ENCODE results near the gene BCL2L11. TPM values are rescaled to one million over a fixed set of nuclear protein-coding genes. Genes with fewer than 3 reads are reported as not detected.

The BCL2L11 gene
- total and polyA plus RNA-seq, 2 donors (not counting 3 experiments of a cell fraction or from before 2014, with no cell fraction given), result 12.9 to 26.6 TPM

GRCh38 chr2:111167076-111167862 lies 46.6 kb downstream of the BCL2L11 start:
- no TSS peak for BruUV-seq (replicated peaks)
- POLR2A ChIA-PET, result interaction anchor here (2.1 kb wide), 1 partner anchor 46 kb away, joined by 5 read pairs; the partner anchor contains the start of gene BCL2L11

GRCh38 chr2:111167863-111168162 lies 47.1 kb downstream of the BCL2L11 start:
- FAIRE-seq (no peak), DNase-seq (ENCODE audit: low read depth, low spot score) (no peak)
- TF ChIP-seq MAX (IDR thresholded peaks at IDR 0.05; ENCODE audit: insufficient read depth, insufficient read length) (no peak), FOS (IDR thresholded peaks at IDR 0.05; ENCODE audit: borderline replicate concordance, insufficient read depth, low read length) (no peak), POLR2A (IDR thresholded peaks at IDR 0.05; ENCODE audit: low read depth, low read length) (no peak), GATA2 (IDR thresholded peaks at IDR 0.05; ENCODE audit: insufficient read depth, insufficient read length, low read depth, low read length) (no peak), EZH2 (IDR thresholded peaks at IDR 0.05; ENCODE audit: borderline replicate concordance, low read depth, low read length, severe bottlenecking) (no peak), JUN (IDR thresholded peaks at IDR 0.05; ENCODE audit: borderline replicate concordance, insufficient read depth, insufficient read length, low read depth) (no peak), MYC (IDR thresholded peaks at IDR 0.05; ENCODE audit: low read depth, low read length) (no peak), POLR2AphosphoS5 (IDR thresholded peaks at IDR 0.05; ENCODE audit: insufficient read depth, low read depth, low read length) (no peak), CTCF (IDR thresholded peaks at IDR 0.05; ENCODE audit: extremely low read depth in 1 of 2, insufficient read depth in 1 of 2, low read depth in 1 of 2, low read length in 2 of 2) (no peak)
- intact Hi-C loops (cut with micrococcal nuclease) (no loop called here), dilution Hi-C loops (cut with MboI; ENCODE audit: extremely low pct_ligation_motif_present, low sequenced_read_pairs) (no loop called here)
- no peak overlapping the region for H3K27ac ChIP-seq (ENCODE audit: insufficient read depth, low read depth, low read length)
- no TSS peak for BruUV-seq (replicated peaks)
- H3K36me3 ChIP-seq (ENCODE audit: control insufficient read depth in 2 of 2, extremely low read depth in 1 of 2, insufficient read depth in 2 of 2, low read length in 2 of 2), result peaks cover 0 to 7% of the 10 kb centered on the region in 2 experiments
- H3K9me3 ChIP-seq (replicated peaks; ENCODE audit: control insufficient read depth, insufficient read depth, low read length), result no peaks in the 10 kb centered on the region
- H3K9ac ChIP-seq (replicated peaks; ENCODE audit: extremely low read depth, insufficient read depth, low read length), result no peak overlapping the region
- H3K4me2 ChIP-seq (ENCODE audit: insufficient read depth, low read length), result no peak overlapping the region
- no peaks in the 10 kb centered on the region for H4K20me1 ChIP-seq (replicated peaks; ENCODE audit: control insufficient read depth, extremely low read depth, insufficient read depth, low read length)
- H3K4me1 ChIP-seq (ENCODE audit: control insufficient read depth, extremely low read depth, insufficient read depth, low read length), result peaks cover 17% of the 10 kb centered on the region
- H3K27me3 ChIP-seq (ENCODE audit: control insufficient read depth in 2 of 2, insufficient read depth in 2 of 2, low read length in 2 of 2), result peaks cover 7 to 32% of the 10 kb centered on the region in 2 experiments
- H3K79me2 ChIP-seq (ENCODE audit: control insufficient read depth, insufficient read depth, low read length), result no peaks in the 10 kb centered on the region
- no peak overlapping the region for H3K4me3 ChIP-seq (replicated peaks in 1 of 3; ENCODE audit: insufficient read depth in 1 of 3, low read depth in 1 of 3, low read length in 3 of 3)
- H3K9me1 ChIP-seq (replicated peaks; ENCODE audit: control insufficient read depth, extremely low read depth, insufficient read depth, low read length), result no peaks in the 10 kb centered on the region
- no peak overlapping the region for H2AFZ ChIP-seq (ENCODE audit: low read depth, low read length)
- ChIA-PET CTCF (interaction anchor here (0.6 to 1.2 kb wide), 5 partner anchors 16 to 74 kb away, joined by 3 to 4 read pairs (median 3); no protein-coding TSS in a partner anchor), POLR2A (interaction anchor here (2.1 kb wide), 1 partner anchor 47 kb away, joined by 5 read pairs; the partner anchor contains the start of gene BCL2L11)

More at GRCh38 chr2:111167076-111167862, 46.6 kb downstream of the BCL2L11 start:
- DNase-seq (ENCODE audit: low read depth, low spot score) (no peak), FAIRE-seq (no peak)
- H3K36me3 ChIP-seq (ENCODE audit: control insufficient read depth in 2 of 2, extremely low read depth in 1 of 2, insufficient read depth in 2 of 2, low read length in 2 of 2), result peaks cover 0 to 7% of the 10 kb centered on the region in 2 experiments
- H3K9me3 ChIP-seq (replicated peaks; ENCODE audit: control insufficient read depth, insufficient read depth, low read length), result no peaks in the 10 kb centered on the region
- TF ChIP-seq MAX (IDR thresholded peaks at IDR 0.05; ENCODE audit: insufficient read depth, insufficient read length) (no peak), EZH2 (IDR thresholded peaks at IDR 0.05; ENCODE audit: borderline replicate concordance, low read depth, low read length, severe bottlenecking) (no peak), MYC (IDR thresholded peaks at IDR 0.05; ENCODE audit: low read depth, low read length) (no peak), GATA2 (IDR thresholded peaks at IDR 0.05; ENCODE audit: insufficient read depth, insufficient read length, low read depth, low read length) (no peak), POLR2A (IDR thresholded peaks at IDR 0.05; ENCODE audit: low read depth, low read length) (no peak)
- no peak overlapping the region for H3K9ac ChIP-seq (replicated peaks; ENCODE audit: extremely low read depth, insufficient read depth, low read length)
- no peak overlapping the region for H3K27ac ChIP-seq (ENCODE audit: insufficient read depth, low read depth, low read length)
- intact Hi-C loops (cut with micrococcal nuclease), result no loop called here
- peaks cover 7 to 32% of the 10 kb centered on the region in 2 experiments for H3K27me3 ChIP-seq (ENCODE audit: control insufficient read depth in 2 of 2, insufficient read depth in 2 of 2, low read length in 2 of 2)
- peaks cover 22% of the 10 kb centered on the region for H3K4me1 ChIP-seq (ENCODE audit: control insufficient read depth, extremely low read depth, insufficient read depth, low read length)
- no peaks in the 10 kb centered on the region for H4K20me1 ChIP-seq (replicated peaks; ENCODE audit: control insufficient read depth, extremely low read depth, insufficient read depth, low read length)
- H3K4me3 ChIP-seq (replicated peaks in 1 of 3; ENCODE audit: insufficient read depth in 1 of 3, low read depth in 1 of 3, low read length in 3 of 3), result no peak overlapping the region
- CTCF ChIA-PET, result interaction anchor here (0.6 to 1.2 kb wide), 5 partner anchors 17 to 74 kb away, joined by 3 to 4 read pairs (median 3); no protein-coding TSS in a partner anchor
- H2AFZ ChIP-seq (ENCODE audit: low read depth, low read length), result no peak overlapping the region
- H3K4me2 ChIP-seq (ENCODE audit: insufficient read depth, low read length), result no peak overlapping the region
- H3K9me1 ChIP-seq (replicated peaks; ENCODE audit: control insufficient read depth, extremely low read depth, insufficient read depth, low read length), result no peaks in the 10 kb centered on the region
- H3K79me2 ChIP-seq (ENCODE audit: control insufficient read depth, insufficient read depth, low read length), result no peaks in the 10 kb centered on the region
- dilution Hi-C loops (cut with MboI; ENCODE audit: extremely low pct_ligation_motif_present, low sequenced_read_pairs), result no loop called here
